ENCODE data around the gene IFITM1. TPM values are rescaled to one million over a fixed set of nuclear protein-coding genes. Genes with fewer than 3 reads are reported as not detected.

IFITM1 gene
- total RNA-seq, 1 experiment from 2014 or later, result 3.2 TPM

- peaks cover 36% of the 10 kb centered on the region for H3K4me1 ChIP-seq
- H3K36me3 ChIP-seq (ENCODE audit: control insufficient read depth, insufficient read depth, low read length), result no peaks in the 10 kb centered on the region
- TF ChIP-seq CTCF (IDR thresholded peaks at IDR 0.05; ENCODE audit: insufficient read depth in 1 of 2, low read depth in 1 of 2, low read length in 1 of 2, severe bottlenecking in 1 of 2, unreplicated experiment in 1 of 2), result no peak
- ChIA-PET POLR2A (no interaction called here), CTCF (no interaction called here)
- no peak overlapping the region for H3K4me3 ChIP-seq (ENCODE audit: low read depth, low read length)
- H3K9me3 ChIP-seq, result no peaks in the 10 kb centered on the region; the same call in 1 of the 2 replicates
- peak overlapping the region; percentile 25 for H3K27ac Mint-ChIP-seq (ENCODE audit: unreplicated experiment)
- intact Hi-C loops (cut with micrococcal nuclease; ENCODE audit: unreplicated experiment), result no loop called here
- H3K27me3 Mint-ChIP-seq (ENCODE audit: insufficient read depth, unreplicated experiment), result no peaks in the 10 kb centered on the region
- H3K9me3 Mint-ChIP-seq (ENCODE audit: unreplicated experiment), result no peaks in the 10 kb centered on the region
- no peaks in the 10 kb centered on the region for H3K27me3 ChIP-seq (replicated peaks; ENCODE audit: control insufficient read depth, insufficient read depth, low read length)
- DNase-seq, result no peak
- no peaks in the 10 kb centered on the region for H3K36me3 Mint-ChIP-seq (ENCODE audit: insufficient read depth, unreplicated experiment)
- peak overlapping the region; percentile 15 for H3K4me3 Mint-ChIP-seq (ENCODE audit: unreplicated experiment)
- peaks cover 32% of the 10 kb centered on the region for H3K4me1 Mint-ChIP-seq (ENCODE audit: low read depth, unreplicated experiment)
- BruUV-seq (replicated peaks), result no TSS peak
These were observed 36.9 kb downstream of the IFITM1 start for GRCh38 chr11:350723-351255.

- CTCF ChIA-PET, result no interaction called here
- Histone ChIP-seq H3K27me3 (replicated peaks; ENCODE audit: control insufficient read depth, insufficient read depth, low read length) (no peaks in the 10 kb centered on the region), H3K4me1 (peaks cover 36% of the 10 kb centered on the region), H3K4me3 (ENCODE audit: low read depth, low read length) (no peak overlapping the region), H3K36me3 (ENCODE audit: control insufficient read depth, insufficient read depth, low read length) (no peaks in the 10 kb centered on the region), H3K9me3 (no peaks in the 10 kb centered on the region; the same call in 1 of the 2 replicates)
- Mint-ChIP-seq H3K27ac (ENCODE audit: unreplicated experiment) (peak overlapping the region; percentile 25), H3K9me3 (ENCODE audit: unreplicated experiment) (no peaks in the 10 kb centered on the region), H3K4me1 (ENCODE audit: low read depth, unreplicated experiment) (peaks cover 32% of the 10 kb centered on the region), H3K36me3 (ENCODE audit: insufficient read depth, unreplicated experiment) (no peaks in the 10 kb centered on the region), H3K27me3 (ENCODE audit: insufficient read depth, unreplicated experiment) (no peaks in the 10 kb centered on the region), H3K4me3 (ENCODE audit: unreplicated experiment) (no peak overlapping the region)
- DNase-seq, result no peak
- POLR2A ChIA-PET, result no interaction called here
- no TSS peak for BruUV-seq (replicated peaks)
- intact Hi-C loops (cut with micrococcal nuclease; ENCODE audit: unreplicated experiment), result no loop called here
- no peak for TF ChIP-seq CTCF (IDR thresholded peaks at IDR 0.05; ENCODE audit: insufficient read depth in 1 of 2, low read depth in 1 of 2, low read length in 1 of 2, severe bottlenecking in 1 of 2, unreplicated experiment in 1 of 2)
These were observed 37.6 kb downstream of the IFITM1 start for GRCh38 chr11:351411-351810.

- no peak for TF ChIP-seq CTCF (IDR thresholded peaks at IDR 0.05; ENCODE audit: insufficient read depth in 1 of 2, low read depth in 1 of 2, low read length in 1 of 2, severe bottlenecking in 1 of 2, unreplicated experiment in 1 of 2)
- Mint-ChIP-seq H3K4me1 (ENCODE audit: low read depth, unreplicated experiment) (peaks cover 32% of the 10 kb centered on the region), H3K9me3 (ENCODE audit: unreplicated experiment) (no peaks in the 10 kb centered on the region), H3K36me3 (ENCODE audit: insufficient read depth, unreplicated experiment) (no peaks in the 10 kb centered on the region), H3K27ac (ENCODE audit: unreplicated experiment) (no peak overlapping the region), H3K27me3 (ENCODE audit: insufficient read depth, unreplicated experiment) (no peaks in the 10 kb centered on the region), H3K4me3 (ENCODE audit: unreplicated experiment) (no peak overlapping the region)
- no peak for DNase-seq
- Histone ChIP-seq H3K4me1 (peaks cover 36% of the 10 kb centered on the region), H3K36me3 (ENCODE audit: control insufficient read depth, insufficient read depth, low read length) (no peaks in the 10 kb centered on the region), H3K9me3 (no peaks in the 10 kb centered on the region; the same call in 1 of the 2 replicates), H3K4me3 (ENCODE audit: low read depth, low read length) (no peak overlapping the region), H3K27me3 (replicated peaks; ENCODE audit: control insufficient read depth, insufficient read depth, low read length) (no peaks in the 10 kb centered on the region)
- CTCF ChIA-PET, result interaction anchor here (4.0 kb wide), 1 partner anchor 102 kb away, joined by 15 read pairs; no protein-coding TSS in a partner anchor
- no TSS peak for BruUV-seq (replicated peaks)
- intact Hi-C loops (cut with micrococcal nuclease; ENCODE audit: unreplicated experiment), result no loop called here
- POLR2A ChIA-PET, result no interaction called here
These were observed 38.7 kb downstream of the IFITM1 start for GRCh38 chr11:352456-353031.

Data from Caco-2 (cell line).